ENCODE data around the gene A2M. TPM values are rescaled to one million over a fixed set of nuclear protein-coding genes. Genes with fewer than 3 reads are reported as not detected.

A2M gene
- total and polyA plus RNA-seq, 2 donors (not counting 1 experiment from before 2014, with no cell fraction given) = 0.04 TPM; not detected in 1

- H3K27me3 Mint-ChIP-seq = no peaks in the 10 kb centered on the region
- H4K20me1 ChIP-seq (ENCODE audit: control insufficient read depth, insufficient read depth, low read length, poor library complexity, severe bottlenecking) = no peaks in the 10 kb centered on the region
These were observed 25.5 kb downstream of the A2M start for GRCh38 chr12:9090220-9090619.

DNA sequence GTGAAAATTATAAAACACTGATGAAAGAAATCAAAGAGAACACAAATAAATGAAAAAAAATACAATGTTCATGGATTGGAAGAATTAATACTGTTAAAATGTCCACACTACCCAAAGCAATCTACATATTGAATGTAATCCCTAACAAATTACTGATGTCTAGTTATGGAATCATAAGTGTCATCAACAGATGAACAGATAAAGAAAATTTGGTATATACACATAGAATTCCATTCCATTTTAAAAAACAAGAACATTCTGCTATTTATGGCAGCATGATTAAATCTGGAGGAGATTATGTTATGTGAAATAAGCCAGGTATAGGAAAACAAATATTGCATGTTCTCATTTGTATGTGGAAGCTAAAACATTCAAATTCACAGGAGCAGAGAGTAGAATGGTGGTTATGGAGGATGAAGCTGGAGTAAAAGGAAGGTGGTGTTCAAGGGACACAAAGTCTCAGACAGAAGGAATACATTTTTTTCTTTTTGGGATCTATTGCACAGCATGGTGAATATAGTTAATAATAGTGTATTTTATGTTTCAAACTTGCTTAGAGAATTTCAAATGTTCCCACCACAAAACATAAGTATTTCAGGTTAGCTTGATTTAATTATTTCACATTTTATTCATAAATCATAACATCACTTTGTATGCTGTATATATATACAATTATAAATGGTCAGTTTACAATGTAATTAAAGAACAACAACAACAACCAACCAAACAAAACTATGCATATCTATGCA is 28.5 kb downstream of the A2M start:
- H3K4me3 Mint-ChIP-seq = no peak overlapping the region
- no peak overlapping the region for H3K4me2 ChIP-seq (replicated peaks; ENCODE audit: low read depth, low read length, poor library complexity, severe bottlenecking)
- POLR2A ChIA-PET = no interaction called here
- no peak overlapping the region for H3K4me3 ChIP-seq (ENCODE audit: control extremely low read depth in 1 of 5, extremely low read depth in 1 of 5, insufficient read depth in 1 of 5, low read depth in 2 of 5, low read length in 4 of 5)
- peaks cover 0 to 1% (median 0%) of the 10 kb centered on the region in 4 experiments for H3K27me3 ChIP-seq (replicated peaks in 1 of 4; ENCODE audit: control extremely low read depth in 1 of 4, control insufficient read depth in 3 of 4, insufficient read depth in 4 of 4, low read length in 3 of 4)
- H4K20me1 ChIP-seq (ENCODE audit: control insufficient read depth, insufficient read depth, low read length, poor library complexity, severe bottlenecking) = no peaks in the 10 kb centered on the region
- intact Hi-C loops (cut with micrococcal nuclease) = no loop called here
- CTCF ChIA-PET = no interaction called here
- no peaks in the 10 kb centered on the region for H3K4me1 Mint-ChIP-seq
- H3K79me2 ChIP-seq (ENCODE audit: control insufficient read depth, insufficient read depth, low read length) = no peaks in the 10 kb centered on the region
- peaks cover 0 to 6% of the 10 kb centered on the region in 2 donors for H3K4me1 ChIP-seq (ENCODE audit: control insufficient read depth in 2 of 2, insufficient read depth in 2 of 2, low read length in 2 of 2)
- H3K27ac Mint-ChIP-seq = no peak overlapping the region
- ATAC-seq (ENCODE audit: low read depth) (no peak), DNase-seq (no peak)
- TF ChIP-seq, protein P1, sequence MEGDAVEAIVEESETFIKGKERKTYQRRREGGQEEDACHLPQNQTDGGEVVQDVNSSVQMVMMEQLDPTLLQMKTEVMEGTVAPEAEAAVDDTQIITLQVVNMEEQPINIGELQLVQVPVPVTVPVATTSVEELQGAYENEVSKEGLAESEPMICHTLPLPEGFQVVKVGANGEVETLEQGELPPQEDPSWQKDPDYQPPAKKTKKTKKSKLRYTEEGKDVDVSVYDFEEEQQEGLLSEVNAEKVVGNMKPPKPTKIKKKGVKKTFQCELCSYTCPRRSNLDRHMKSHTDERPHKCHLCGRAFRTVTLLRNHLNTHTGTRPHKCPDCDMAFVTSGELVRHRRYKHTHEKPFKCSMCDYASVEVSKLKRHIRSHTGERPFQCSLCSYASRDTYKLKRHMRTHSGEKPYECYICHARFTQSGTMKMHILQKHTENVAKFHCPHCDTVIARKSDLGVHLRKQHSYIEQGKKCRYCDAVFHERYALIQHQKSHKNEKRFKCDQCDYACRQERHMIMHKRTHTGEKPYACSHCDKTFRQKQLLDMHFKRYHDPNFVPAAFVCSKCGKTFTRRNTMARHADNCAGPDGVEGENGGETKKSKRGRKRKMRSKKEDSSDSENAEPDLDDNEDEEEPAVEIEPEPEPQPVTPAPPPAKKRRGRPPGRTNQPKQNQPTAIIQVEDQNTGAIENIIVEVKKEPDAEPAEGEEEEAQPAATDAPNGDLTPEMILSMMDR (IDR thresholded peaks at IDR 0.05) = no peak
- no peak for TF ChIP-seq EZH2 (IDR thresholded peaks at IDR 0.05; ENCODE audit: borderline replicate concordance, insufficient read depth, low read depth, low read length, poor library complexity, severe bottlenecking)
- H3K27me3 Mint-ChIP-seq = no peaks in the 10 kb centered on the region
- H3K27ac ChIP-seq (ENCODE audit: low read length in 2 of 2) = no peak overlapping the region
- H3K9ac ChIP-seq (ENCODE audit: low read length) = no peak overlapping the region
- no peaks in the 10 kb centered on the region for H3K36me3 ChIP-seq (replicated peaks in 1 of 2; ENCODE audit: control extremely low read depth in 1 of 2, control insufficient read depth in 1 of 2, extremely low read depth in 1 of 2, insufficient read depth in 2 of 2, low read length in 1 of 2)
- peaks cover 11% of the 10 kb centered on the region for H3K9me3 Mint-ChIP-seq (ENCODE audit: insufficient read depth)
- peaks cover 2 to 15% (median 8%) of the 10 kb centered on the region in 3 donors for H3K9me3 ChIP-seq (ENCODE audit: control extremely low read depth in 1 of 3, control insufficient read depth in 2 of 3, insufficient read depth in 1 of 3, low read length in 2 of 3)
- no peak overlapping the region for H2AFZ ChIP-seq (ENCODE audit: insufficient read depth, low read depth, low read length, poor library complexity, severe bottlenecking)

More at GRCh38 chr12:9090220-9090619, 25.5 kb downstream of the A2M start:
- no peaks in the 10 kb centered on the region for H3K36me3 ChIP-seq (replicated peaks in 1 of 2; ENCODE audit: control extremely low read depth in 1 of 2, control insufficient read depth in 1 of 2, extremely low read depth in 1 of 2, insufficient read depth in 2 of 2, low read length in 1 of 2)
- Mint-ChIP-seq H3K4me1 (no peaks in the 10 kb centered on the region), H3K4me3 (no peak overlapping the region), H3K9me3 (ENCODE audit: insufficient read depth) (peaks cover 2% of the 10 kb centered on the region), H3K27ac (no peak overlapping the region)
- no peaks in the 10 kb centered on the region for H3K27me3 ChIP-seq (replicated peaks in 1 of 4; ENCODE audit: control extremely low read depth in 1 of 4, control insufficient read depth in 3 of 4, insufficient read depth in 4 of 4, low read length in 3 of 4)
- no peak overlapping the region for H2AFZ ChIP-seq (ENCODE audit: insufficient read depth, low read depth, low read length, poor library complexity, severe bottlenecking)
- intact Hi-C loops (cut with micrococcal nuclease) = no loop called here
- H3K9me3 ChIP-seq (ENCODE audit: control extremely low read depth in 1 of 3, control insufficient read depth in 2 of 3, insufficient read depth in 1 of 3, low read length in 2 of 3) = peaks cover 0 to 1% (median 0%) of the 10 kb centered on the region in 3 donors
- CTCF ChIA-PET = no interaction called here
- POLR2A ChIA-PET = no interaction called here
- ATAC-seq (ENCODE audit: low read depth) (no peak), DNase-seq (no peak)
- no CpG with 5 or more reads among the region's 5 CpGs for WGBS (ENCODE audit: insufficient coverage)
- no peak overlapping the region for H3K9ac ChIP-seq (ENCODE audit: low read length)
- no peaks in the 10 kb centered on the region for H3K4me1 ChIP-seq (ENCODE audit: control insufficient read depth in 2 of 2, insufficient read depth in 2 of 2, low read length in 2 of 2)
- H3K4me3 ChIP-seq (ENCODE audit: control extremely low read depth in 1 of 5, extremely low read depth in 1 of 5, insufficient read depth in 1 of 5, low read depth in 2 of 5, low read length in 4 of 5) = no peak overlapping the region
- no peak overlapping the region for H3K27ac ChIP-seq (ENCODE audit: low read length in 2 of 2)
- H3K79me2 ChIP-seq (ENCODE audit: control insufficient read depth, insufficient read depth, low read length) = no peaks in the 10 kb centered on the region
- no peak overlapping the region for H3K4me2 ChIP-seq (replicated peaks; ENCODE audit: low read depth, low read length, poor library complexity, severe bottlenecking)
- no peak for TF ChIP-seq EZH2 (IDR thresholded peaks at IDR 0.05; ENCODE audit: borderline replicate concordance, insufficient read depth, low read depth, low read length, poor library complexity, severe bottlenecking)
